Heart left ventricle (tissue), 16 donors: ENCODE results near the gene KCTD10. TPM values are rescaled to one million over a fixed set of nuclear protein-coding genes. Genes with fewer than 3 reads are reported as not detected.

Experiments used
- ATAC-seq, 4 donors: fragments of 200-7000 bp; cut with Tn5 transposase; one replicate each; pipeline ENCODE4 v1.9.1; 2020 to 2022; ENCODE audit warnings: moderate library complexity in 4 of 4, mild to moderate bottlenecking in 3 of 4, moderate number of reproducible peaks in 1 of 4
- DNase-seq, 5 donors: peaks; one replicate each; pipeline ENCODE4 v3.0.0-alpha.2; 2020
- H3K27ac ChIP-seq, 12 donors: fragments of 200-600 bp; sonication (generic) in 4 of 12; one replicate each; pipeline versions ENCODE4 v1.5.0 to v1.8.0; 2016 to 2022; ENCODE audit warnings: mild to moderate bottlenecking in 2 of 12
- H3K27me3 ChIP-seq, 9 donors: fragments of 200-600 bp; sonication (generic) in 2 of 9; one replicate each; pipeline versions ENCODE4 v1.5.1 to v1.8.0; 2016 to 2022; ENCODE audit warnings: mild to moderate bottlenecking in 3 of 9
- H3K36me3 ChIP-seq, 9 donors: fragments of 200-600 bp; sonication (generic) in 2 of 9; one replicate each; pipeline versions ENCODE4 v1.5.0 to v1.8.0; 2018 to 2022; ENCODE audit warnings: mild to moderate bottlenecking in 2 of 9
- H3K4me1 ChIP-seq, 12 donors: fragments of 200-600 bp; sonication (generic) in 4 of 12; one replicate each; pipeline versions ENCODE4 v1.5.0 to v1.8.0; 2016 to 2022; ENCODE audit warnings: mild to moderate bottlenecking in 3 of 12
- H3K4me3 ChIP-seq, 12 donors: fragments of 200-600 bp; sonication (generic) in 4 of 12; one replicate each; pipeline versions ENCODE4 v1.5.0 to v1.8.0; 2017 to 2022; ENCODE audit warnings: mild to moderate bottlenecking in 9 of 12, moderate library complexity in 4 of 12
- H3K9me3 ChIP-seq, 12 donors: fragments of 200-600 bp; sonication (generic) in 4 of 12; one replicate each; pipeline versions ENCODE4 v1.5.0 to v1.8.0; 2016 to 2022; ENCODE audit warnings: mild to moderate bottlenecking in 1 of 12
- POLR2A ChIP-seq, 2 donors: fragments of 450-650 bp; IDR thresholded peaks; one replicate each; pipeline ENCODE4 v1.6.1; 2017; ENCODE audit warnings: antibody characterized with exemption in 2 of 2, mild to moderate bottlenecking in 2 of 2, moderate library complexity in 2 of 2
- WGBS, 4 donors: extraction: QIAGEN DNeasy Blood & Tissue Kit in 2 of 4; methylation state at CpG; one replicate each; pipeline versions ENCODE4 v1.1.5 to v1.1.7; 2013 to 2018; 5-methylcytosine and 5-hydroxymethylcytosine counted together
- intact Hi-C, 10 donors: fragments of 100-400 bp; cut with DNase I; formaldehyde crosslinking; loops; one replicate each; pipeline versions ENCODE4 v1.11.1 to v1.14.2; 2022
- polyA plus RNA-seq, 2 donors: library from polyadenylated mRNA; stranded (reverse); fragments of 200-250 nt; gene quantifications; one replicate each; pipeline ENCODE4 v1.2.3, GENCODE V29; 2013
- total RNA-seq, 9 donors: library from RNA; depleted of rRNA in 2 of 9; stranded (reverse); fragments of >200 nt in 2 of 9; fragmentation: NEBNext Ultra II Directional in 3 of 9; extraction: Animal tissue kit (Norgen Biotek cat#: 25700) in 3 of 9; gene quantifications; one replicate each; pipeline versions ENCODE4 v1.1.0 to v1.2.4, GENCODE V29; 2016 to 2023
- TF ChIP-seq, protein P1 (sequence below), 12 donors: fragments of 200-600 bp; sonication (generic) in 4 of 12; IDR thresholded peaks; one replicate each; pipeline versions ENCODE4 v1.5.0 to v1.8.0; 2018 to 2022; ENCODE audit warnings: antibody characterized with exemption in 12 of 12, mild to moderate bottlenecking in 5 of 12
- donor health status: ischemic (EF 13 %, LVEDD 7.1; RV severe dilation, severe dysfunction).
- donor health status: healthy with polysubstance abuse.
- donor health status: DM: no; HTN: yes; CAD: no.
- donor health status: DM: no; HTN: no; CAD: no.
- donor health status: ischemic (EF 25% LVEDD 6.9; RV normal size, moderate dysfunction).
- donor health status: ischemic (EF 25% LVEDD 5.7; RV mildly dilated, moderate dysfunction).
- donor health status: healthy.
- donor health status: DM: yes; HTN: yes; CAD: no.
- donor health status: ischemic (EF 35%, LVEDD 5.7; RV mildly dilated, moderate dysfunction).
- donor health status: nonischemic (EF 11% LVEDD 7.7; RV severe dilation, severe dysfunction).
- donor health status: DM: yes; HTN: yes; CAD: no.
- donor health status: PGD.
- donor health status: ischemic (EF 29% LVEDD 5.4; RV normal size, mild dysfunction).
- donor health status: nonischemic (EF 23%, LVEDD 6.1; RV moderate dilation, normal function).

KCTD10 gene
- total and polyA plus RNA-seq, 11 donors, result 9.5 to 52.3 (median 37.1) TPM

DNA sequence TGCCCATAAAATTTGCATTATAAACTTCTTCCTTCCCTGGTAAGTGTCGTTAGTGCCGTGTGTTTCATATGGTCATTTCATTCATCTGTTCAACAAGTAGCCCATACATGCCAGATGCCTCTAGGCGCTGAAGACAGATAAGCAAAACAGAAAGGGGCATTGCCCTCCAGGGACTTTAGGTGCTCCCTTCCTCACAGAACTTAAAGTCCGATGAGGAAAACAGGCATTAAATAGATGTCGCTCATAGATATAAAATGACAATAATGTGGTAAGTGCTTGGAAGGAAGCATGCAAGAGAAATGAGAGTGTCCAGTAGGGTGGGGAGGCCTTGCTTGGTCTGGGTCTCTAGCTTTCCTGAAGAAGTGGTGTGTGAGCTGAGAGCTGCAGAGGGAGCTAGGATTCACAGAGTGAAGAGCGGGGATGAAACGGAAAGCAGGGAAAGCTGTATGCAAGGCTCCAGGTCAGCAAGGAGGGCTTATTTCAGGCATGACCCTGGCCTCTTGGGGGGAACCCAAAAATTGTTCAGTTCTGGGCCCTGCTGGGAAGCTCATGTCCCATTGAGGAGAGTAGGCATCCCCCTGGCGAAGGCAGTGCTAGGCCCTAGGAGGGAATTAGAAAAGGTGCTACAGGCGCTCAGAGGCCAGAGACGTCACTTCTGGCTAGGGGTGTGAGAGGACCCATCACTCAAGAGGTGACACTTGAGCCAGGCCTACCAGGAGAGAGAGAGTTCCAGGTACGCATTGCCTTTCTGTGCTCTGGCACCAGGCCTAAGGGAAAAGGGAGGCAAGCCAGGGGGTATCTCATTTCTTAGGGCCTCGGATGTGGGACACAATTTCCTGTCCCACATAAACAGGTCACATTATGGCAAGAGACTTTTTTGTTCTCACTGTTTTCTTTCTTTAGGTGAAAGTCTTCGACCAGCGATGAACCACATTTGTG lies 12.2 kb upstream of the KCTD10 start:
- no peaks in the 10 kb centered on the region for H3K9me3 ChIP-seq
- H3K36me3 ChIP-seq, result peaks cover 3 to 100% (median 100%) of the 10 kb centered on the region in 9 donors
- no peak for ATAC-seq
- DNase-seq, result no peak
- WGBS, 4 donors, result 92 to 93% (median 93%) methylated on average over 14 of the region's 14 CpGs
- no peaks in the 10 kb centered on the region for H3K27me3 ChIP-seq
- no peaks in the 10 kb centered on the region for H3K4me1 ChIP-seq
- H3K4me3 ChIP-seq, result no peak overlapping the region
- TF ChIP-seq POLR2A (IDR thresholded peaks at IDR 0.05), result no peak
- TF ChIP-seq, protein P1, sequence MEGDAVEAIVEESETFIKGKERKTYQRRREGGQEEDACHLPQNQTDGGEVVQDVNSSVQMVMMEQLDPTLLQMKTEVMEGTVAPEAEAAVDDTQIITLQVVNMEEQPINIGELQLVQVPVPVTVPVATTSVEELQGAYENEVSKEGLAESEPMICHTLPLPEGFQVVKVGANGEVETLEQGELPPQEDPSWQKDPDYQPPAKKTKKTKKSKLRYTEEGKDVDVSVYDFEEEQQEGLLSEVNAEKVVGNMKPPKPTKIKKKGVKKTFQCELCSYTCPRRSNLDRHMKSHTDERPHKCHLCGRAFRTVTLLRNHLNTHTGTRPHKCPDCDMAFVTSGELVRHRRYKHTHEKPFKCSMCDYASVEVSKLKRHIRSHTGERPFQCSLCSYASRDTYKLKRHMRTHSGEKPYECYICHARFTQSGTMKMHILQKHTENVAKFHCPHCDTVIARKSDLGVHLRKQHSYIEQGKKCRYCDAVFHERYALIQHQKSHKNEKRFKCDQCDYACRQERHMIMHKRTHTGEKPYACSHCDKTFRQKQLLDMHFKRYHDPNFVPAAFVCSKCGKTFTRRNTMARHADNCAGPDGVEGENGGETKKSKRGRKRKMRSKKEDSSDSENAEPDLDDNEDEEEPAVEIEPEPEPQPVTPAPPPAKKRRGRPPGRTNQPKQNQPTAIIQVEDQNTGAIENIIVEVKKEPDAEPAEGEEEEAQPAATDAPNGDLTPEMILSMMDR (IDR thresholded peaks at IDR 0.05), result no peak
- H3K27ac ChIP-seq, result no peak overlapping the region
- intact Hi-C loops, result no loop called here

DNA sequence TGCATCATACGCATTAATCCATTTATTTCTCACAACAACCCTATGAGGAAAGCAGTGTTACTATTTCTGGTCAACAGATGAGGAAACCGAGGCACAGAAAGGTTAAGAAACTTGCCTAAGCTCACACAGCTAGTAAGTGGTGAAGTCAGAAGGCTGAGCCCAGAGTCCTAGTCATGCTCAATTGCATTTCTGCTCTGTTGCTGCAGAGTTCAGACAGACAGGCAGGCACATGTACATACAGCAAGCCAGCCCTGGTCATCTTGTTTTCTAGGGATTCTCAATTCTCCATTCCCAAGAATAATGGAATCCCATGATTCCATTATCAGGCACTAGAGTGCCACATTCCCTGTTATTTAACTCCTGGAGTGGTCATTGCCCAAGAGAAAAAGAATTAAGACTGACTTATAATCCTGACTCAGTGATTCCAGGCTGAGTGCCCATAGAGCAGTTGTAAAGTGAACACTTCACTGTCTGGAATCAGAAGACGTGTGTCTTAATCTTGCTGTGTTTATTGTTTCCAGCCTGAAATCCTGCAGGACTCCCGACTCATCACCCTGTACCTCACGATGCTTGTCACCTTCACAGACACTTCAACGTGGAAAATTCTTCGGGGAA lies 11.1 kb upstream of the KCTD10 start:
- no peak overlapping the region for H3K27ac ChIP-seq
- no peaks in the 10 kb centered on the region for H3K4me1 ChIP-seq
- WGBS, 4 donors, result 83 to 92% (median 88%) methylated on average over 7 of the region's 7 CpGs
- ATAC-seq (no peak), DNase-seq (no peak)
- no peak for TF ChIP-seq POLR2A (IDR thresholded peaks at IDR 0.05)
- TF ChIP-seq, protein P1 (IDR thresholded peaks at IDR 0.05), result no peak
- no peaks in the 10 kb centered on the region for H3K27me3 ChIP-seq
- H3K4me3 ChIP-seq, result no peak overlapping the region
- H3K36me3 ChIP-seq, result peaks cover 3 to 100% (median 100%) of the 10 kb centered on the region in 9 donors
- H3K9me3 ChIP-seq, result no peaks in the 10 kb centered on the region
- intact Hi-C loops, result no loop called here

- TF ChIP-seq, protein P1 (IDR thresholded peaks at IDR 0.05), result no peak
- no peak for TF ChIP-seq POLR2A (IDR thresholded peaks at IDR 0.05)
- WGBS, 4 donors, result 95 to 96% (median 95%) methylated on average over 9 of the region's 9 CpGs
- Histone ChIP-seq H3K4me1 (no peaks in the 10 kb centered on the region), H3K9me3 (no peaks in the 10 kb centered on the region), H3K27me3 (no peaks in the 10 kb centered on the region), H3K27ac (no peak overlapping the region), H3K36me3 (peaks cover 3 to 100% (median 95%) of the 10 kb centered on the region in 9 donors), H3K4me3 (no peak overlapping the region)
- intact Hi-C loops, result no loop called here
- ATAC-seq (no peak), DNase-seq (no peak)
Measured at GRCh38 chr12:109487181-109488050, 10.3 kb upstream of the KCTD10 start.
